CD8-positive, alpha-beta memory T cell (primary cell): ENCODE results near the gene ELL3. TPM values are rescaled to one million over a fixed set of nuclear protein-coding genes. Genes with fewer than 3 reads are reported as not detected.
A peak's percentile ranks its signal among the peaks of the same experiment; 100 is the strongest.

Experiments
- CTCF ChIA-PET: fragments of 350-600 bp; sonication (Branson Sonifier 250); formaldehyde crosslinking; loops from one replicate; lab custom pipeline; 2021; ENCODE audit warnings: antibody characterized with exemption; lab: Charles Lee
- POLR2A ChIA-PET: fragments of 350-600 bp; sonication (Branson Sonifier 250); formaldehyde crosslinking; loops from one replicate; lab custom pipeline; 2021; ENCODE audit warnings: antibody characterized with exemption; lab: Charles Lee
- DNase-seq, 5 donors: peaks; one replicate each; pipeline versions ENCODE4 v3.0.0 to v3.0.0-alpha.2; 2020 to 2022; ENCODE audit warnings: mixed read lengths in 1 of 5
- H3K27ac ChIP-seq: one replicate; pipeline ENCODE4 v1.7.0; 2013; ENCODE audit warnings: low read depth, mild to moderate bottlenecking, low read length, moderate library complexity
- H3K27me3 ChIP-seq: 2 replicates; pipeline ENCODE4 v1.7.0; 2013; ENCODE audit warnings: low read length, mild to moderate bottlenecking; ENCODE audit not compliant: insufficient read depth, poor library complexity, severe bottlenecking
- H3K36me3 ChIP-seq: 2 replicates; pipeline ENCODE4 v1.7.0; 2013; ENCODE audit warnings: mild to moderate bottlenecking, low read length, moderate library complexity; ENCODE audit not compliant: insufficient read depth
- H3K4me1 ChIP-seq: 2 replicates; pipeline ENCODE4 v1.7.0; 2013; ENCODE audit warnings: mild to moderate bottlenecking, low read length, moderate library complexity; ENCODE audit not compliant: insufficient read depth
- H3K4me3 ChIP-seq: 2 replicates; pipeline ENCODE4 v1.7.0; 2013; ENCODE audit warnings: mild to moderate bottlenecking, low read length
- H3K9me3 ChIP-seq: 2 replicates; pipeline ENCODE4 v1.7.0; 2013; ENCODE audit warnings: mild to moderate bottlenecking, low read length
- H3K27ac Mint-ChIP-seq, 8 donors: one replicate each; pipeline ENCODE4 v1.8.0; 2020 to 2021; ENCODE audit warnings: mixed read lengths in 8 of 8, mild to moderate bottlenecking in 6 of 8, inconsistent platforms in 3 of 8, moderate library complexity in 3 of 8
- H3K27me3 Mint-ChIP-seq, 2 donors: one replicate each; pipeline ENCODE4 v1.8.0; 2020 to 2021; ENCODE audit warnings: mixed read lengths in 2 of 2, mild to moderate bottlenecking in 1 of 2, moderate library complexity in 1 of 2
- H3K36me3 Mint-ChIP-seq, 3 donors: one replicate each; pipeline ENCODE4 v1.8.0; 2020 to 2021; ENCODE audit warnings: mixed read lengths in 3 of 3, inconsistent platforms in 1 of 3, mild to moderate bottlenecking in 1 of 3
- H3K4me1 Mint-ChIP-seq, 3 donors: one replicate each; pipeline ENCODE4 v1.8.0; 2020 to 2021; ENCODE audit warnings: mixed read lengths in 3 of 3, inconsistent platforms in 1 of 3, mild to moderate bottlenecking in 1 of 3
- H3K4me3 Mint-ChIP-seq, 7 donors: one replicate each; pipeline ENCODE4 v1.8.0; 2020 to 2021; ENCODE audit warnings: mixed read lengths in 7 of 7, mild to moderate bottlenecking in 6 of 7, moderate library complexity in 4 of 7, inconsistent platforms in 2 of 7
- H3K9me3 Mint-ChIP-seq, 5 donors: one replicate each; pipeline ENCODE4 v1.8.0; 2020 to 2022; ENCODE audit warnings: mixed read lengths in 5 of 5, mild to moderate bottlenecking in 3 of 5, moderate library complexity in 2 of 5, inconsistent platforms in 1 of 5
- polyA plus RNA-seq: library from polyadenylated mRNA; unstranded; fragments of 300-500 nt; fragmentation: Illumina TruSeq; gene quantifications from one replicate; pipeline ENCODE4 v1.2.3, GENCODE V29; 2021
- total RNA-seq, 2 experiments: library from RNA; stranded (reverse); gene quantifications; one replicate each; pipeline ENCODE4 v1.2.3, GENCODE V29; 2021

The ELL3 gene
- total and polyA plus RNA-seq, 3 experiments from 2014 or later, result 0.24 to 1.8 (median 0.49) TPM

DNA sequence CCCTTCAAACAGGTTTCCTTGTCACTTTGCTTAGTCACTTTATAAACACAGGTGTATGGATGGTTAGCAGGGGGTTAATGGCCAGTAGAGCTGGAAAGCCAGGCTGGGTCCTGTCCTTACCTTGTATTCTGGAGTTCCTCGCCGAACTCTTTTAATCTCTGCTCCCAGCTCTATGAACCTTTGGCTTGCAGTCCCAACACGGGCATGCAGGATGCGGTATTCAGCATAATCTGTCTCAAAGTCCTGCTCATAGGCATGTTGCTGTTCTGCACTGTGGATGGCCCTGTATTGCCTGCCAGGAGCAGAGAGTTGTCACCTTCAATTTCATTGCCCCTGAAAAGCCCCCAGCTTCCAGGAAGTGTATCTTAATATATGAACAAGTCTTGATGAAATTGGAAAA is 2.7 kb downstream of the ELL3 start:
- peak overlapping the region in 6 of 8 donors; percentile 44 to 92 (median 74) for H3K27ac Mint-ChIP-seq
- Histone ChIP-seq H3K27me3 (no peaks in the 10 kb centered on the region), H3K9me3 (no peaks in the 10 kb centered on the region), H3K4me1 (peaks cover 16% of the 10 kb centered on the region), H3K36me3 (peaks cover 28% of the 10 kb centered on the region), H3K27ac (no peak overlapping the region), H3K4me3 (no peak overlapping the region)
- H3K27me3 Mint-ChIP-seq, result no peaks in the 10 kb centered on the region
- POLR2A ChIA-PET, result interaction anchor here (1.4 kb wide), 1 partner anchor 24 kb away, joined by 4 read pairs; no protein-coding TSS in a partner anchor
- DNase-seq, result no peak
- peaks cover 13 to 26% (median 14%) of the 10 kb centered on the region in 3 donors for H3K4me1 Mint-ChIP-seq
- H3K36me3 Mint-ChIP-seq, result peaks cover 0 to 47% (median 14%) of the 10 kb centered on the region in 3 donors
- no peaks in the 10 kb centered on the region for H3K9me3 Mint-ChIP-seq
- CTCF ChIA-PET, result no interaction called here
- H3K4me3 Mint-ChIP-seq, result peak overlapping the region in 1 of 7 donors; percentile 94

- Histone ChIP-seq H3K4me1 (peaks cover 8% of the 10 kb centered on the region), H3K27ac (no peak overlapping the region), H3K27me3 (no peaks in the 10 kb centered on the region), H3K9me3 (no peaks in the 10 kb centered on the region), H3K4me3 (no peak overlapping the region), H3K36me3 (peaks cover 30% of the 10 kb centered on the region)
- POLR2A ChIA-PET, result no interaction called here
- H3K9me3 Mint-ChIP-seq, result no peaks in the 10 kb centered on the region
- no peak for DNase-seq
- H3K36me3 Mint-ChIP-seq, result peaks cover 0 to 61% (median 18%) of the 10 kb centered on the region in 3 donors
- H3K27me3 Mint-ChIP-seq, result no peaks in the 10 kb centered on the region
- H3K4me1 Mint-ChIP-seq, result peaks cover 7 to 17% (median 9%) of the 10 kb centered on the region in 3 donors
- H3K4me3 Mint-ChIP-seq, result no peak overlapping the region
- H3K27ac Mint-ChIP-seq, result peak overlapping the region in 1 of 8 donors; percentile 39
- CTCF ChIA-PET, result no interaction called here
Measured at GRCh38 chr15:43772624-43773023, 4.1 kb downstream of the ELL3 start.

DNA sequence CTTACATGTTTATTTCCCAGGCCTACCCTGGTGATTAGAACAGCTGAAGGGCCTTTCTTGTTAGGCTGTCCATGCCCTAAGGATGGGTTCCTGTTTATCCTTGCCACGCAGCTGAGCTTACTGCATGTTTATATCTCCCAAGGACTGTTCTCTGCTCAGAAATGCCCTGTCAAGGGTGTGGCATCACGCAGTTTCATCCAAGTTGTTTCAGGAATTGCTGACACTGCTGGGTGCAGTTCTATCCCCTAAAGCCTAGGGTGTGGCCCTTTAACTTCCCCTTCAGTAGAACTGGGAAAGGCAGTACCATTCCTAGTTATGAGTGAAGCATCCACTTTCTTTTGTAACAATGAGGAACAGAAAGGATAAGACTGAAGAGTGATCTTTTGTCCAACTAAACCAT is 5.0 kb downstream of the ELL3 start:
- Histone ChIP-seq H3K4me1 (peaks cover 6% of the 10 kb centered on the region), H3K36me3 (peaks cover 32% of the 10 kb centered on the region), H3K27me3 (no peaks in the 10 kb centered on the region), H3K4me3 (no peak overlapping the region), H3K9me3 (no peaks in the 10 kb centered on the region), H3K27ac (no peak overlapping the region)
- peaks cover 0 to 61% (median 18%) of the 10 kb centered on the region in 3 donors for H3K36me3 Mint-ChIP-seq
- DNase-seq, result no peak
- no peaks in the 10 kb centered on the region for H3K27me3 Mint-ChIP-seq
- peaks cover 0 to 10% (median 3%) of the 10 kb centered on the region in 3 donors for H3K4me1 Mint-ChIP-seq
- CTCF ChIA-PET, result no interaction called here
- no peak overlapping the region for H3K4me3 Mint-ChIP-seq
- POLR2A ChIA-PET, result interaction anchor here (1.5 kb wide), 1 partner anchor 21 kb away, joined by 4 read pairs; no protein-coding TSS in a partner anchor
- no peaks in the 10 kb centered on the region for H3K9me3 Mint-ChIP-seq
- peak overlapping the region in 2 of 8 donors; percentile 36 to 39 for H3K27ac Mint-ChIP-seq

DNA sequence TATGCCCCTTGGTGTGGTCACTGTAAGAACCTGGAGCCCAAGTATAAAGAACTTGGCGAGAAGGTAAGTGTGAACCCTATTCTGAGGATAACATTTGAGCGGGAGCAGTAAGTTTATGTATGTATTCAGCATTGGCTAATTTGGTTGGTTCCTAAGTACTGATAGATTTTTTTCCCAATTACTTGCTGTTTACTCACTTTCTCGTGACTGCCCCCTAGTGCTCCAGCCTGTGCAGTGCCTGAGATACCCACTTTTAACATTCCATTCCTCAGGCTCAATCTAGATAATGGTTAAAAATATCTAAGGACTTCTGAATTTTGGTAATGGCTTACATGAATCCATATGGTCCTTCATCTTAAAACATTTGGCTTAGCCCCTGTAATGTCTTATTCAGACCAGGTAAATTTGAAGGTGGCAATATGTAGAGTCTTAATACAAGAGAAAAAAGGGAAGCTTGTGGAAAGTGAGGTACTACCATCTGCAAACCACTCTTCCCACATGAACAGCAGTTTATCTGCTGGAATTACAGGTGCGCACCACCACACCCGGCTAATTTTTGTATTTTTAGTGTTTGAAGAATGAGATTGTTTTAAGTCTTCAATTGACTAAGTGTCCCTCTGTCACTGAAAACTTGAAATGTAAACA is 7.1 kb downstream of the ELL3 start:
- Histone ChIP-seq H3K4me1 (no peaks in the 10 kb centered on the region), H3K27ac (no peak overlapping the region), H3K27me3 (no peaks in the 10 kb centered on the region), H3K36me3 (peaks cover 53% of the 10 kb centered on the region), H3K9me3 (no peaks in the 10 kb centered on the region), H3K4me3 (no peak overlapping the region)
- H3K4me3 Mint-ChIP-seq, result no peak overlapping the region
- ChIA-PET POLR2A (no interaction called here), CTCF (interaction anchor here (0.8 to 1.7 kb wide), 8 partner anchors 9 to 23 kb away, joined by 3 to 5 read pairs (median 4); partner anchors contain the start of gene SERF2)
- H3K27me3 Mint-ChIP-seq, result no peaks in the 10 kb centered on the region
- peak; percentile 38 to 66 (median 41) for DNase-seq
- no peaks in the 10 kb centered on the region for H3K9me3 Mint-ChIP-seq
- H3K4me1 Mint-ChIP-seq, result peaks cover 0 to 4% (median 3%) of the 10 kb centered on the region in 3 donors
- H3K36me3 Mint-ChIP-seq, result peaks cover 0 to 80% (median 24%) of the 10 kb centered on the region in 3 donors
- peak overlapping the region in 5 of 8 donors; percentile 36 to 87 (median 57) for H3K27ac Mint-ChIP-seq

DNA sequence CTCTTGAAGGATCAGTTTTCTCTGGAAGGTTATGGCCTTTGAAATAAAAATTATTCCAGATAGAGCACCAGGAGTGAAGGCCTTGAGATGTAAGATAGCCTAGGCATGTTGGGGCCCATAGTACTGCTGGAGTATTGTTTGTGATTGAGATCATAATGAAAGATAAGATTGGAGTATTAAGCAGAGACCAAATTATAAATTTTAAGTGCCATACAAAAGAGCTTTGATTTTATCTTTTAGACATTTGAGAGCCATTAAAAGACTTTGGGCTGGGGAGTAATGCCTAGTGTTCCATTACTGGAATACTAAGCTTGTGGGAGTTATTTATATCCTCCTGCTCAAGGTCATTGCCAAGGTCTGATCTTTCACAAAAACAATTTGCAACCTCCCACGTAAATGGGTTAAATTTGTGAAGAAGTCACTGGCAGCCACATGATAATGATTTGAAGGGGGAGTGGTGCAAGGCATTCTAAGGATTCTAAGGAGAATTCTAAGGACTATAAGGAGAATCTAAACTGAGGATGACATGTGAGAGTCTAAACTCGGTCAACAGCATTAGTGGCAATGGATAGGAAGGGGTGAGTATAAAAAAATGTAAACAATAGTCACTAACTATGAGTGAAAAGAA is 12.8 kb downstream of the ELL3 start:
- Mint-ChIP-seq H3K9me3 (no peaks in the 10 kb centered on the region), H3K4me1 (peaks cover 0 to 5% (median 0%) of the 10 kb centered on the region in 3 donors), H3K4me3 (no peak overlapping the region), H3K27me3 (no peaks in the 10 kb centered on the region), H3K27ac (peak overlapping the region in 3 of 8 donors; percentile 18 to 43 (median 21)), H3K36me3 (peaks cover 4 to 86% (median 22%) of the 10 kb centered on the region in 3 donors)
- Histone ChIP-seq H3K27me3 (no peaks in the 10 kb centered on the region), H3K36me3 (peaks cover 50% of the 10 kb centered on the region), H3K9me3 (no peaks in the 10 kb centered on the region), H3K4me3 (no peak overlapping the region), H3K4me1 (no peaks in the 10 kb centered on the region), H3K27ac (no peak overlapping the region)
- ChIA-PET CTCF (no interaction called here), POLR2A (interaction anchor here (0.7 kb wide), 1 partner anchor 11 kb away, joined by 3 read pairs; no protein-coding TSS in a partner anchor)
- DNase-seq, result no peak

DNA sequence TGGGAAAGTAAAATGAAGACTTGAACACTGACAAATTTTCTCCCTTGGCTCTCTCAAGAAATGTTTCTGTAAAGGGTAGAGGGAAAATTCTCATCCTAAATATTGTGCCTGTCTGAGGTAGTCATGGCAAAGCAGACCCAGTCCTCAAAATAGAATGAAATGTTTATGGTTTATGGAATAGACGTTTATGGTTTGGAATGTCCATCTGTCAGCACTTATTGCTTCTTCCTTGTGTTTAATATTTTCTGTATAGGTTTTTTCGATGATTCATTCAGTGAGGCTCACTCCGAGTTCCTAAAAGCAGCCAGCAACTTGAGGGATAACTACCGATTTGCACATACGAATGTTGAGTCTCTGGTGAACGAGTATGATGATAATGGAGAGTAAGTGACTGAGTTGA is 13.9 kb downstream of the ELL3 start:
- H3K9me3 ChIP-seq, result no peaks in the 10 kb centered on the region
- no peaks in the 10 kb centered on the region for H3K27me3 ChIP-seq
- H3K4me1 Mint-ChIP-seq, result peaks cover 0 to 5% (median 0%) of the 10 kb centered on the region in 3 donors
- peaks cover 4 to 81% (median 19%) of the 10 kb centered on the region in 3 donors for H3K36me3 Mint-ChIP-seq
- no peaks in the 10 kb centered on the region for H3K27me3 Mint-ChIP-seq
- H3K4me3 Mint-ChIP-seq, result no peak overlapping the region
- H3K27ac Mint-ChIP-seq, result peak overlapping the region in 3 of 8 donors; percentile 21 to 70 (median 42)
- peaks cover 49% of the 10 kb centered on the region for H3K36me3 ChIP-seq
- no peak overlapping the region for H3K4me3 ChIP-seq
- no peak overlapping the region for H3K27ac ChIP-seq
- H3K4me1 ChIP-seq, result no peaks in the 10 kb centered on the region
- ChIA-PET CTCF (no interaction called here), POLR2A (no interaction called here)
- no peak for DNase-seq
- no peaks in the 10 kb centered on the region for H3K9me3 Mint-ChIP-seq

- H3K27ac Mint-ChIP-seq, result peak overlapping the region; percentile 3 to 98 (median 20)
Measured at GRCh38 chr15:43751885-43752284, 24.9 kb downstream of the ELL3 start.

More at GRCh38 chr15:43751885-43752284, 24.9 kb downstream of the ELL3 start:
- Histone ChIP-seq H3K27ac (no peak overlapping the region), H3K4me3 (no peak overlapping the region), H3K36me3 (peaks cover 43% of the 10 kb centered on the region), H3K4me1 (peaks cover 54% of the 10 kb centered on the region), H3K27me3 (no peaks in the 10 kb centered on the region), H3K9me3 (no peaks in the 10 kb centered on the region)
- no peak for DNase-seq
- Mint-ChIP-seq H3K4me1 (peaks cover 50 to 73% (median 55%) of the 10 kb centered on the region in 3 donors), H3K27me3 (no peaks in the 10 kb centered on the region), H3K4me3 (peak overlapping the region; percentile 1 to 97 (median 69)), H3K9me3 (no peaks in the 10 kb centered on the region), H3K36me3 (peaks cover 0 to 58% (median 3%) of the 10 kb centered on the region in 3 donors)
- ChIA-PET POLR2A (no interaction called here), CTCF (no interaction called here)
